Naive thymus-derived CD4-positive, alpha-beta T cell (primary cell): Measurements from ENCODE around the gene GSTM2. TPM values are rescaled to one million over a fixed set of nuclear protein-coding genes. Genes with fewer than 3 reads are reported as not detected.
"Not testable (repeated sequence)": the region's sequence is repeated elsewhere in the genome, so short reads cannot be mapped to it uniquely, and the experiment has no call there.

Experiments
- ATAC-seq: fragments of 150-1000 bp; cut with Tn5 transposase; 2 replicates; pipeline ENCODE4 v1.10.0; 2021; ENCODE audit warnings: mild to moderate bottlenecking, moderate library complexity
- CTCF ChIA-PET: fragments of 350-600 bp; sonication (Branson Sonifier 250); formaldehyde crosslinking; loops from one replicate; lab custom pipeline; 2021; ENCODE audit warnings: antibody characterized with exemption; lab: Charles Lee
- POLR2A ChIA-PET: fragments of 350-600 bp; sonication (Branson Sonifier 250); formaldehyde crosslinking; loops from one replicate; lab custom pipeline; 2021; ENCODE audit warnings: antibody characterized with exemption, inconsistent platforms; lab: Charles Lee
- DNase-seq, 9 donors: peaks; one replicate each; pipeline versions ENCODE4 v3.0.0 to v3.0.0-alpha.2; 2020 to 2022; ENCODE audit warnings: mixed read lengths in 1 of 9
- H3K27ac ChIP-seq: one replicate; pipeline ENCODE4 v1.7.0; 2013; ENCODE audit warnings: mild to moderate bottlenecking, low read depth, low read length, moderate library complexity
- H3K27me3 ChIP-seq, 2 donors: one replicate each; pipeline ENCODE4 v1.7.0; 2013; ENCODE audit warnings: low read length in 2 of 2, mild to moderate bottlenecking in 2 of 2, moderate library complexity in 2 of 2; ENCODE audit not compliant: control insufficient read depth in 2 of 2, insufficient read depth in 2 of 2
- H3K36me3 ChIP-seq, 3 experiments: 1 replicate in 2 of 3; 2 replicates in 1 of 3; pipeline ENCODE4 v1.7.0; 2013; ENCODE audit warnings: low read length in 3 of 3, mild to moderate bottlenecking in 3 of 3, moderate library complexity in 1 of 3; ENCODE audit not compliant: insufficient read depth in 3 of 3, control insufficient read depth in 2 of 3
- H3K4me1 ChIP-seq, 2 donors: one replicate each; pipeline ENCODE4 v1.7.0; 2013; ENCODE audit warnings: low read length in 2 of 2, mild to moderate bottlenecking in 2 of 2, moderate library complexity in 1 of 2; ENCODE audit not compliant: control insufficient read depth in 2 of 2, insufficient read depth in 2 of 2
- H3K4me3 ChIP-seq: 2 replicates; pipeline ENCODE4 v1.7.0; 2013; ENCODE audit warnings: mild to moderate bottlenecking, low read length
- H3K9me3 ChIP-seq, 3 experiments: 1 replicate in 2 of 3; 2 replicates in 1 of 3; pipeline ENCODE4 v1.7.0; 2013; ENCODE audit warnings: low read length in 3 of 3; ENCODE audit not compliant: control insufficient read depth in 2 of 3
- H3K27ac Mint-ChIP-seq, 9 donors: one replicate each; pipeline ENCODE4 v1.8.0; 2020 to 2022; ENCODE audit warnings: mixed read lengths in 9 of 9, mild to moderate bottlenecking in 8 of 9, moderate library complexity in 5 of 9, inconsistent platforms in 2 of 9
- H3K27me3 Mint-ChIP-seq, 5 donors: one replicate each; pipeline ENCODE4 v1.8.0; 2021 to 2022; ENCODE audit warnings: mixed read lengths in 5 of 5, mild to moderate bottlenecking in 1 of 5
- H3K36me3 Mint-ChIP-seq, 5 donors: one replicate each; pipeline ENCODE4 v1.8.0; 2020 to 2022; ENCODE audit warnings: mixed read lengths in 5 of 5, mild to moderate bottlenecking in 3 of 5, inconsistent platforms in 1 of 5
- H3K4me1 Mint-ChIP-seq, 7 donors: one replicate each; pipeline ENCODE4 v1.8.0; 2020 to 2022; ENCODE audit warnings: mixed read lengths in 7 of 7, mild to moderate bottlenecking in 3 of 7, inconsistent platforms in 1 of 7
- H3K4me3 Mint-ChIP-seq, 10 donors: one replicate each; pipeline ENCODE4 v1.8.0; 2020 to 2022; ENCODE audit warnings: mild to moderate bottlenecking in 10 of 10, mixed read lengths in 10 of 10, moderate library complexity in 6 of 10, inconsistent platforms in 2 of 10
- H3K9me3 Mint-ChIP-seq, 11 donors: one replicate each; pipeline ENCODE4 v1.8.0; 2020 to 2022; ENCODE audit warnings: mixed read lengths in 11 of 11, mild to moderate bottlenecking in 4 of 11, inconsistent platforms in 1 of 11, moderate library complexity in 1 of 11
- intact Hi-C, 2 donors: fragments of 100-400 bp; cut with micrococcal nuclease; formaldehyde crosslinking; loops; one replicate each; pipeline ENCODE4 v1.15.1; 2023
- polyA plus RNA-seq, 2 donors: library from polyadenylated mRNA; unstranded; fragments of 300-500 nt; fragmentation: Illumina TruSeq; gene quantifications; one replicate each; pipeline ENCODE4 v1.2.3, GENCODE V29; 2021
- total RNA-seq, 6 experiments: library from RNA in 5 of 6; stranded (reverse) in 5 of 6; gene quantifications; 1 replicate in 5 of 6; 2 replicates in 1 of 6; pipeline ENCODE4 v1.2.3 and lab custom pipeline; 2021 to 2026

The GSTM2 gene
- total and polyA plus RNA-seq, 7 experiments from 2014 or later = 52.2 to 201 (median 72.2) TPM

GRCh38 chr1:109661391-109661790, 6.5 kb upstream of the GSTM2 start:
- H3K27ac ChIP-seq = no peak overlapping the region
- Mint-ChIP-seq H3K27me3 (no peaks in the 10 kb centered on the region), H3K27ac (peak overlapping the region in 2 of 9 donors; percentile 12 to 63), H3K4me1 (peaks cover 0 to 17% (median 12%) of the 10 kb centered on the region in 7 donors), H3K36me3 (peaks cover 0 to 10% (median 0%) of the 10 kb centered on the region in 5 donors), H3K9me3 (no peaks in the 10 kb centered on the region), H3K4me3 (no peak overlapping the region)
- no peaks in the 10 kb centered on the region for H3K36me3 ChIP-seq
- H3K9me3 ChIP-seq = no peaks in the 10 kb centered on the region
- POLR2A ChIA-PET = interaction anchor here (1.1 kb wide), 1 partner anchor 10 kb away, joined by 3 read pairs; no protein-coding TSS in a partner anchor
- intact Hi-C loops = no loop called here
- no peaks in the 10 kb centered on the region for H3K27me3 ChIP-seq
- no peak for DNase-seq
- no peak overlapping the region for H3K4me3 ChIP-seq
- no peak for ATAC-seq
- peaks cover 0 to 4% of the 10 kb centered on the region in 2 donors for H3K4me1 ChIP-seq
- CTCF ChIA-PET = interaction anchor here (0.8 kb wide), 1 partner anchor 22 kb away, joined by 3 read pairs; no protein-coding TSS in a partner anchor

- no peak overlapping the region for H3K27ac ChIP-seq
- Mint-ChIP-seq H3K4me1 (peaks cover 14 to 19% (median 15%) of the 10 kb centered on the region in 7 donors), H3K36me3 (peaks cover 0 to 5% (median 0%) of the 10 kb centered on the region in 5 donors), H3K27ac (peak overlapping the region in 1 of 9 donors; percentile 17), H3K4me3 (no peak overlapping the region), H3K9me3 (no peaks in the 10 kb centered on the region), H3K27me3 (no peaks in the 10 kb centered on the region)
- ChIA-PET CTCF (no interaction called here), POLR2A (interaction anchor here (0.7 kb wide), 1 partner anchor 9 kb away, joined by 4 read pairs; the partner anchor contains the start of gene GSTM4)
- H3K4me3 ChIP-seq = no peak overlapping the region
- no peak for DNase-seq
- no peak for ATAC-seq
- intact Hi-C loops = loop anchor here in 1 of 2 donors (5.0 kb wide), 1 partner anchor 43 kb away; no protein-coding TSS in a partner anchor
- H3K4me1 ChIP-seq = peaks cover 0 to 11% of the 10 kb centered on the region in 2 donors
- H3K27me3 ChIP-seq = no peaks in the 10 kb centered on the region
- no peaks in the 10 kb centered on the region for H3K36me3 ChIP-seq
- H3K9me3 ChIP-seq = no peaks in the 10 kb centered on the region
Measured at GRCh38 chr1:109664671-109665070, 3.2 kb upstream of the GSTM2 start.

- Mint-ChIP-seq H3K9me3 (no peaks in the 10 kb centered on the region), H3K36me3 (peaks cover 6 to 23% (median 10%) of the 10 kb centered on the region in 5 donors), H3K27me3 (no peaks in the 10 kb centered on the region), H3K27ac (peak overlapping the region in 7 of 9 donors; percentile 60 to 90 (median 77)), H3K4me3 (peak overlapping the region; percentile 75 to 92 (median 84)), H3K4me1 (peaks cover 17 to 30% (median 24%) of the 10 kb centered on the region in 7 donors)
- ATAC-seq (no peak), DNase-seq (no peak)
- peaks cover 0 to 11% of the 10 kb centered on the region in 2 donors for H3K4me1 ChIP-seq
- ChIA-PET CTCF (interaction anchor here (0.7 to 1.4 kb wide), 2 partner anchors 27 to 316 kb away, joined by 4 to 8 read pairs; partner anchors contain the start of gene AHCYL1), POLR2A (no interaction called here)
- peak overlapping the region; percentile 49 for H3K27ac ChIP-seq
- H3K9me3 ChIP-seq = no peaks in the 10 kb centered on the region
- H3K4me3 ChIP-seq = peak overlapping the region; percentile 52
- no peaks in the 10 kb centered on the region for H3K27me3 ChIP-seq
- intact Hi-C loops = loop anchor here (1.0 to 5.0 kb wide), 6 partner anchors 12 to 671 kb away; partner anchors contain the start of genes GSTM1 (in 1 of the 2), GSTM4 (in 1 of the 2) and RBM15 (in 1 of the 2)
- no peaks in the 10 kb centered on the region for H3K36me3 ChIP-seq
Measured at GRCh38 chr1:109668123-109668775, 392 bp downstream of the GSTM2 start.

GRCh38 chr1:109669246-109669948, 1.5 kb downstream of the GSTM2 start:
- H3K4me3 Mint-ChIP-seq = peak overlapping the region; percentile 73 to 92 (median 82)
- H3K27ac Mint-ChIP-seq = peak overlapping the region; percentile 34 to 90 (median 77)
- no peak overlapping the region for H3K27ac ChIP-seq
- H3K27me3 Mint-ChIP-seq = no peaks in the 10 kb centered on the region
- POLR2A ChIA-PET = no interaction called here
- H3K27me3 ChIP-seq = no peaks in the 10 kb centered on the region
- ATAC-seq = no peak
- no peaks in the 10 kb centered on the region for H3K9me3 ChIP-seq
- intact Hi-C loops = loop anchor here (2.0 to 5.0 kb wide), 3 partner anchors 17 to 669 kb away; partner anchors contain the start of genes GSTM1 (in 1 of the 2) and RBM15 (in 1 of the 2)
- peaks cover 16 to 30% (median 24%) of the 10 kb centered on the region in 7 donors for H3K4me1 Mint-ChIP-seq
- H3K36me3 ChIP-seq = no peaks in the 10 kb centered on the region
- DNase-seq = no peak
- H3K4me1 ChIP-seq = peaks cover 0 to 11% of the 10 kb centered on the region in 2 donors
- H3K4me3 ChIP-seq = peak overlapping the region; percentile 9
- peaks cover 6 to 23% (median 10%) of the 10 kb centered on the region in 5 donors for H3K36me3 Mint-ChIP-seq
- CTCF ChIA-PET = interaction anchor here (0.7 to 1.0 kb wide), 2 partner anchors 14 to 25 kb away, joined by 3 to 4 read pairs; partner anchors contain the start of gene GSTM4
- no peaks in the 10 kb centered on the region for H3K9me3 Mint-ChIP-seq

- not testable (repeated sequence) for H3K27me3 Mint-ChIP-seq, H3K9me3 Mint-ChIP-seq, H3K9me3 ChIP-seq, H3K4me3 ChIP-seq, H3K27ac ChIP-seq, ATAC-seq, H3K27me3 ChIP-seq, H3K36me3 ChIP-seq
- CTCF ChIA-PET = interaction anchor here (0.7 to 1.0 kb wide), 2 partner anchors 14 to 26 kb away, joined by 3 to 4 read pairs; partner anchors contain the start of gene GSTM4
- DNase-seq = peak in 1 of 9 donors; percentile 22
- peaks cover 0 to 11% of the 10 kb centered on the region in 2 donors for H3K4me1 ChIP-seq
- POLR2A ChIA-PET = interaction anchor here (0.5 kb wide), 1 partner anchor 1914 kb away, joined by 5 read pairs; no protein-coding TSS in a partner anchor
- H3K36me3 Mint-ChIP-seq = peaks cover 6 to 23% (median 10%) of the 10 kb centered on the region in 5 donors
- peaks cover 16 to 30% (median 24%) of the 10 kb centered on the region in 7 donors for H3K4me1 Mint-ChIP-seq
- intact Hi-C loops = loop anchor here (2.0 to 5.0 kb wide), 3 partner anchors 17 to 669 kb away; partner anchors contain the start of genes GSTM1 (in 1 of the 2) and RBM15 (in 1 of the 2)
- H3K4me3 Mint-ChIP-seq = peak overlapping the region; percentile 73 to 92 (median 82)
- peak overlapping the region; percentile 34 to 90 (median 72) for H3K27ac Mint-ChIP-seq
Measured at GRCh38 chr1:109669949-109670302, 2.1 kb downstream of the GSTM2 start.

GRCh38 chr1:109671067-109671466, 3.2 kb downstream of the GSTM2 start:
- peaks cover 0 to 11% of the 10 kb centered on the region in 2 donors for H3K4me1 ChIP-seq
- peak overlapping the region in 3 of 10 donors; percentile 5 to 44 (median 32) for H3K4me3 Mint-ChIP-seq
- H3K4me1 Mint-ChIP-seq = peaks cover 16 to 30% (median 24%) of the 10 kb centered on the region in 7 donors
- H3K27me3 ChIP-seq = no peaks in the 10 kb centered on the region
- CTCF ChIA-PET = interaction anchor here (1.1 kb wide), 1 partner anchor 31 kb away, joined by 3 read pairs; no protein-coding TSS in a partner anchor
- no peaks in the 10 kb centered on the region for H3K9me3 Mint-ChIP-seq
- H3K27me3 Mint-ChIP-seq = no peaks in the 10 kb centered on the region
- H3K27ac Mint-ChIP-seq = peak overlapping the region in 1 of 9 donors; percentile 67
- no peaks in the 10 kb centered on the region for H3K9me3 ChIP-seq
- no peak overlapping the region for H3K27ac ChIP-seq
- peaks cover 6 to 18% (median 10%) of the 10 kb centered on the region in 5 donors for H3K36me3 Mint-ChIP-seq
- intact Hi-C loops = no loop called here
- H3K4me3 ChIP-seq = no peak overlapping the region
- H3K36me3 ChIP-seq = no peaks in the 10 kb centered on the region
- DNase-seq = no peak
- ATAC-seq = no peak
- POLR2A ChIA-PET = interaction anchor here (0.7 kb wide), 1 partner anchor 10 kb away, joined by 3 read pairs; no protein-coding TSS in a partner anchor
